ENCODE data around the gene F2RL3. TPM values are rescaled to one million over a fixed set of nuclear protein-coding genes. Genes with fewer than 3 reads are reported as not detected.

Gene F2RL3
- total RNA-seq: 0.09 TPM in 1 of 2 replicates, not detected in the other

GRCh38 chr19:16888629-16889365 is at the start of gene F2RL3:
Gene F2RL3, plus strand, starts transcription at chr19:16888999. Its CDS starts 191 bp downstream, at chr19:16889190.

Other genes with a start within 250 kb of the F2RL3 start
- gene SMIM7, start 228.9 kb upstream of the F2RL3 start, total RNA-seq: 57.1 and 83.3 TPM in 2 replicates
- 3.2 and 4.8 TPM in 2 replicates for gene TMEM38A, start 227.9 kb upstream of the F2RL3 start, total RNA-seq
- under 0.01 TPM in 1 of 2 replicates, not detected in the other for gene NWD1, start 169.2 kb upstream of the F2RL3 start, total RNA-seq
- 18.6 and 28.2 TPM in 2 replicates for gene SIN3B, start 59.6 kb upstream of the F2RL3 start, total RNA-seq
- gene CPAMD8, start 137.8 kb downstream of the F2RL3 start, total RNA-seq: 0.47 and 0.69 TPM in 2 replicates
- gene HAUS8, start 186.5 kb downstream of the F2RL3 start, total RNA-seq: 0.79 and 0.94 TPM in 2 replicates
- 41.6 and 45.3 TPM in 2 replicates for gene MYO9B, start 186.8 kb downstream of the F2RL3 start, total RNA-seq

All from bronchial smooth muscle cell (primary cell).